Stimulated activated CD4-positive, alpha-beta T cell treated with anti-CD3 and anti-CD28 coated beads, Interleukin-1b, Interleukin-23, amount 100 ng/mL, for 24 hours (primary cell): ENCODE data around the gene MAGOHB.
"Not testable (repeated sequence)": the region's sequence is repeated elsewhere in the genome, so short reads cannot be mapped to it uniquely, and the experiment has no call there.

Experiments
- DNase-seq, 4 experiments: peaks; one replicate each; pipeline ENCODE4 v3.0.0-alpha.2; 2020; ENCODE audit warnings: low read depth in 4 of 4, low spot score in 1 of 4

The MAGOHB gene

GRCh38 chr12:10613349-10614055, at the start of gene MAGOHB:
TSS of gene MAGOHB (minus strand) at chr12:10613609. CDS start at chr12:10613532, 77 bp downstream.
- peak; percentile 97 to 99 (median 98) for DNase-seq

- DNase-seq: no peak
These were observed 47.9 kb upstream of the MAGOHB start for GRCh38 chr12:10661338-10661737.

GRCh38 chr12:10654003-10654402, 40.6 kb upstream of the MAGOHB start:
- no peak for DNase-seq

- no peak for DNase-seq
These were observed 38.8 kb upstream of the MAGOHB start for GRCh38 chr12:10652192-10652591.

GRCh38 chr12:10646576-10646975, 33.2 kb upstream of the MAGOHB start:
- not testable (repeated sequence) for DNase-seq

- no peak for DNase-seq
These were observed 32.5 kb upstream of the MAGOHB start for GRCh38 chr12:10645910-10646309.

GRCh38 chr12:10641735-10642500, 28.5 kb upstream of the MAGOHB start:
- no peak for DNase-seq

- DNase-seq: no peak
These were observed 25.3 kb upstream of the MAGOHB start for GRCh38 chr12:10638728-10639127.

- no peak for DNase-seq
These were observed 23.2 kb upstream of the MAGOHB start for GRCh38 chr12:10636611-10637010.

GRCh38 chr12:10636124-10636523, 22.7 kb upstream of the MAGOHB start:
- no peak for DNase-seq

- DNase-seq: no peak
These were observed 21.9 kb upstream of the MAGOHB start for GRCh38 chr12:10635306-10635705.

- no peak for DNase-seq
These were observed 21.0 kb upstream of the MAGOHB start for GRCh38 chr12:10634427-10634826.

- DNase-seq: no peak
These were observed 20.1 kb upstream of the MAGOHB start for GRCh38 chr12:10633541-10633940.

GRCh38 chr12:10632226-10632625, 18.8 kb upstream of the MAGOHB start:
- no peak for DNase-seq

GRCh38 chr12:10624605-10625004, 11.2 kb upstream of the MAGOHB start:
- no peak for DNase-seq

- DNase-seq: no peak
These were observed 9.7 kb upstream of the MAGOHB start for GRCh38 chr12:10623131-10623530.

- no peak for DNase-seq
These were observed 7.9 kb upstream of the MAGOHB start for GRCh38 chr12:10621278-10621677.

GRCh38 chr12:10620078-10620779, 6.8 kb upstream of the MAGOHB start:
- no peak for DNase-seq

- DNase-seq: no peak
These were observed 5.1 kb upstream of the MAGOHB start for GRCh38 chr12:10618338-10618987.

- no peak for DNase-seq
These were observed 4.5 kb upstream of the MAGOHB start for GRCh38 chr12:10617863-10618262.

GRCh38 chr12:10615532-10615931, 2.1 kb upstream of the MAGOHB start:
- DNase-seq: no peak

GRCh38 chr12:10614056-10614370, 604 bp upstream of the MAGOHB start:
- no peak for DNase-seq
